ENCODE measurements around the gene CTBP2. TPM values are rescaled to one million over a fixed set of nuclear protein-coding genes. Genes with fewer than 3 reads are reported as not detected.
"Not testable (repeated sequence)": the region's sequence is repeated elsewhere in the genome, so short reads cannot be mapped to it uniquely, and the experiment has no call there.

Gene CTBP2
- total RNA-seq, 1 donor: 74.3 TPM

GRCh38 chr10:125164421-125164820 is 4.1 kb upstream of the CTBP2 start:
- no peak overlapping the region for H3K4me3 ChIP-seq (ENCODE audit: low read depth, low read length)
- no peak for DNase-seq (ENCODE audit: low read depth)
- TF ChIP-seq CTCF (IDR thresholded peaks at IDR 0.05; ENCODE audit: insufficient read depth, low read depth, low read length): no peak

DNA sequence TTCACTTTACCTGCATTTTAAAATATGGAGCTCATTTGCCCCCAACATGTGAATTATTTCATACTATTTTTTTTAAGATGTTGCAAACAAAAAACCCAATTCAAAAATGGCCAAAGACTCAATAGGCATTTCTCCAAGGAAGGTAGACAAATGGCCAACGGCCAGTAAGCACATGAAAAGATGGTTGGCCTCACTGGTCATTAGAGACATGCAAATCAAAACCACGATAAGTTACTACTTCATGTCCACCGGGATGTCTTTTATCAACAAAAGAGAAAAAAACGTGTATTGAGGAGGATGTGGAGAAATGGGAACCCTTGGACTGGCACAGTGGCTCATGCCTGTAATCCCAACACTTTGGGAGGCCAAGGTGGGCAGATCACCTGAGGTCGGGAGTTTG is 3.4 kb upstream of the CTBP2 start:
- DNase-seq (ENCODE audit: low read depth): no peak
- no peak for TF ChIP-seq CTCF (IDR thresholded peaks at IDR 0.05; ENCODE audit: insufficient read depth, low read depth, low read length)

GRCh38 chr10:125163312-125163711 is 2.9 kb upstream of the CTBP2 start:
- not testable (repeated sequence) for DNase-seq (ENCODE audit: low read depth); H3K4me3 ChIP-seq (ENCODE audit: low read depth, low read length)

More for the DNA sequence above, 3.4 kb upstream of the CTBP2 start:
- H3K4me3 ChIP-seq (ENCODE audit: low read depth, low read length): no peak overlapping the region

DNA sequence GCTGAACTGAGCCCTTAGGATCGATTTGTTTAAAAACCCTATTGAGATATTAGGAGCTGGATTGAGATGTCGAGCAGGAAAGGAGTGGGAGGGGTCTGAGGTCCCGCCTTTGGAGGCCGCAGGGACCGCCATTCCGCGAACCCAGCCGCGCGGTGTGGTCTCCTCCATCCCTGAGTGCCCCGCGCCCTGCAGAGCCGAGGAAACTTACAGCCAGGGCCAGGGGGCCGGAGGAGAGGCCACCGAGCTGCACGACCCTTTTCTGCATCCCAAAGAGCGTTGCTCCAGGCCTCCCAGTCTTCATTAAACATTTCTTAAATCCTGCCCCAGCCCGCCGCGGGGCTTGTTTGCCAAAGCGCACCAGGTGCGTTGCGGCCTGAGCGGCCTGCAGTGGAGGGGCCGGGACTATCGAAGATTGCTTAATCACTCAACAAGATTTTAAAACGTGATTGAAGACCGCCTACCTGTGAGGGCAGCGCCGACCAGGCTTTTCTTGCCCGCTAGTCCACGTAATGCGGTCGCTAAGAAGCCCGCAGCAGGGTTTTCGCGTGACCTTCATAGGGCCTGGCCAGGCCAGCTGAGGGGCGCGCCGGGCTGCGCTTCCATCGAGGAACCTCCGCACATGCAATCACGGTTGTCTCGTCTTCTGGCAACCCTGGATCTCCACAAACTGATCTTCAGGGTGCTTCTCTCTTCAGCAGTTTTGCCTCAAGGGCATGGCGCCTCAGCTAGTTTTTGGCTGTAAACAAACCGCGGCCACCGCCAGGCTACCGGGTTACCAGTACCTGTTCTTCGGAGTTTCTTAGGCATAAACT is 2.0 kb upstream of the CTBP2 start:
- no peak for TF ChIP-seq CTCF (IDR thresholded peaks at IDR 0.05; ENCODE audit: insufficient read depth, low read depth, low read length)
- no peak for DNase-seq (ENCODE audit: low read depth)
- H3K4me3 ChIP-seq (ENCODE audit: low read depth, low read length): peak overlapping the region; percentile 73

- DNase-seq (ENCODE audit: low read depth): no peak
- no peak for TF ChIP-seq CTCF (IDR thresholded peaks at IDR 0.05; ENCODE audit: insufficient read depth, low read depth, low read length)
- H3K4me3 ChIP-seq (ENCODE audit: low read depth, low read length): peak overlapping the region; percentile 73
Measured at GRCh38 chr10:125161707-125162119, 1.4 kb upstream of the CTBP2 start.

GRCh38 chr10:125160856-125161706 is 718 bp upstream of the CTBP2 start:
- peak overlapping the region; percentile 73 for H3K4me3 ChIP-seq (ENCODE audit: low read depth, low read length)
- no peak for TF ChIP-seq CTCF (IDR thresholded peaks at IDR 0.05; ENCODE audit: insufficient read depth, low read depth, low read length)
- DNase-seq (ENCODE audit: low read depth): peak; percentile 93

- no peak for TF ChIP-seq CTCF (IDR thresholded peaks at IDR 0.05; ENCODE audit: insufficient read depth, low read depth, low read length)
- peak overlapping the region; percentile 73 for H3K4me3 ChIP-seq (ENCODE audit: low read depth, low read length)
- DNase-seq (ENCODE audit: low read depth): no peak
Measured at GRCh38 chr10:125159486-125159931, 854 bp downstream of the CTBP2 start.
